Naive thymus-derived CD8-positive, alpha-beta T cell (primary cell): ENCODE data around the gene APOBEC3F. TPM values are rescaled to one million over a fixed set of nuclear protein-coding genes. Genes with fewer than 3 reads are reported as not detected.
"Not testable (repeated sequence)": the region's sequence is repeated elsewhere in the genome, so short reads cannot be mapped to it uniquely, and the experiment has no call there.

ENCODE experiments used
- ATAC-seq, 2 donors: fragments of 150-1000 bp; cut with Tn5 transposase in 1 of 2; sonication (Bioruptor Pico), chemical (Tn5 transposase) in 1 of 2; 1 replicate in 1 of 2; 2 replicates in 1 of 2; pipeline ENCODE4 v1.10.0; 2021; ENCODE audit warnings: mild to moderate bottlenecking in 2 of 2, moderate library complexity in 2 of 2
- POLR2A ChIA-PET: fragments of 350-600 bp; sonication (Branson Sonifier 250); formaldehyde crosslinking; loops from one replicate; lab custom pipeline; 2021; ENCODE audit warnings: antibody characterized with exemption; lab: Charles Lee
- DNase-seq, 10 donors: peaks; one replicate each; pipeline versions ENCODE4 v3.0.0 to v3.0.0-alpha.2; 2020 to 2022
- H3K27ac Mint-ChIP-seq, 10 donors: one replicate each; pipeline ENCODE4 v1.8.0; 2020 to 2022; ENCODE audit warnings: mild to moderate bottlenecking in 10 of 10, mixed read lengths in 10 of 10, moderate library complexity in 4 of 10, inconsistent platforms in 1 of 10
- H3K27me3 Mint-ChIP-seq, 5 donors: one replicate each; pipeline ENCODE4 v1.8.0; 2021 to 2022; ENCODE audit warnings: mixed read lengths in 5 of 5
- H3K36me3 Mint-ChIP-seq, 3 donors: one replicate each; pipeline ENCODE4 v1.8.0; 2020 to 2022; ENCODE audit warnings: mixed read lengths in 3 of 3, mild to moderate bottlenecking in 2 of 3, inconsistent platforms in 1 of 3
- H3K4me1 Mint-ChIP-seq, 4 donors: one replicate each; pipeline ENCODE4 v1.8.0; 2021 to 2022; ENCODE audit warnings: mixed read lengths in 4 of 4
- H3K4me3 Mint-ChIP-seq, 10 donors: one replicate each; pipeline ENCODE4 v1.8.0; 2020 to 2022; ENCODE audit warnings: mild to moderate bottlenecking in 10 of 10, mixed read lengths in 10 of 10, moderate library complexity in 6 of 10, inconsistent platforms in 1 of 10
- H3K9me3 Mint-ChIP-seq, 9 donors: one replicate each; pipeline ENCODE4 v1.8.0; 2020 to 2022; ENCODE audit warnings: mixed read lengths in 9 of 9, mild to moderate bottlenecking in 3 of 9, inconsistent platforms in 1 of 9, moderate library complexity in 1 of 9
- polyA plus RNA-seq, 3 donors: library from polyadenylated mRNA; unstranded; fragments of 300-500 nt; fragmentation: Illumina TruSeq; gene quantifications; one replicate each; pipeline ENCODE4 v1.2.3, GENCODE V29; 2021
- total RNA-seq, 8 experiments: library from RNA in 2 of 8; stranded (reverse) in 2 of 8; gene quantifications; one replicate each; pipeline ENCODE4 v1.2.3 and lab custom pipeline; 2021 to 2026

APOBEC3F gene
- total and polyA plus RNA-seq, 5 experiments from 2014 or later: 7.0 to 24.3 (median 10.1) TPM

DNA sequence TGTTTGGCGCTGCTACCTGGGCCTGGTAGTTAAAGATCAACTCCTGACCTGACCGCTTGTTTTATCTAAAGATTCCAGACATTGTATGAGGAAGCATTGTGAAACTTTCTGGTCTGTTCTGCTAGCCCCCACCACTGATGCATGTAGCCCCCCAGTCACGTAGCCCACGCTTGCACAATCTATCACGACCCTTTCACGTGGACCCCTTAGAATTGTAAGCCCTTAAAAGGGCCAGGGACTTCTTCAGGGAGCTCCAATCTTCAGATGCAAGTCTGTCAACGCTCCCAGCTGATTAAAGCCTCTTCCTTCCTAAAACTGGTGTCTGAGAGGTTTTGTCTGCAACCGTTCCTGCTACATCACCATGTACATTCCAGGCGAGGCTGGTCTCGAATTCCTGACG lies 15.0 kb downstream of the APOBEC3F start:
- DNase-seq (no peak), ATAC-seq (no peak)
- Mint-ChIP-seq H3K9me3 (no peaks in the 10 kb centered on the region), H3K27ac (peak overlapping the region in 1 of 10 donors; percentile 21), H3K36me3 (no peaks in the 10 kb centered on the region), H3K4me3 (no peak overlapping the region), H3K4me1 (peaks cover 0 to 17% (median 3%) of the 10 kb centered on the region in 4 donors), H3K27me3 (no peaks in the 10 kb centered on the region)
- POLR2A ChIA-PET: no interaction called here

DNA sequence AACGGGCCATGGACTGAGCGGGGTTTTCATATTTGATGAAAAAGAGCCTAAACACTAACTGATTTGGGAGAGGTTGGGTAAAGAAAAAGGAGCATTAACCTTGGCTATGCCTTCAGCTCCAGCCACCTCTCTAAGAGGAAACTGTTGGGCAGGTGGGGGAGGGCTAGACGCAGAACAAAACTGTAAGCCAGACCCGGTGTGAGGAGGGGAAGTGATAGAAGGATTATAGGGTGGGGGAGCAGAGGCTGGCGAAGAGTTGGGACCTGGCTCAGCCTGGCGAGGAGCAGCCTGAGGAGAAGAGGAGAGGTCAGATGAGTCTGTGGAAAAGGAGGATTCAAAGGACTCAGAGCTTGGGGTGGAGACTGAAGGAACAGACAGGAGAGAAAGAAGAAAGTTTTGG lies 20.6 kb downstream of the APOBEC3F start:
- H3K27ac Mint-ChIP-seq, H3K4me3 Mint-ChIP-seq, H3K36me3 Mint-ChIP-seq, H3K27me3 Mint-ChIP-seq, DNase-seq, H3K9me3 Mint-ChIP-seq, POLR2A ChIA-PET, ATAC-seq: not testable (repeated sequence)
- H3K4me1 Mint-ChIP-seq: peaks cover 3 to 21% (median 12%) of the 10 kb centered on the region in 4 donors

DNA sequence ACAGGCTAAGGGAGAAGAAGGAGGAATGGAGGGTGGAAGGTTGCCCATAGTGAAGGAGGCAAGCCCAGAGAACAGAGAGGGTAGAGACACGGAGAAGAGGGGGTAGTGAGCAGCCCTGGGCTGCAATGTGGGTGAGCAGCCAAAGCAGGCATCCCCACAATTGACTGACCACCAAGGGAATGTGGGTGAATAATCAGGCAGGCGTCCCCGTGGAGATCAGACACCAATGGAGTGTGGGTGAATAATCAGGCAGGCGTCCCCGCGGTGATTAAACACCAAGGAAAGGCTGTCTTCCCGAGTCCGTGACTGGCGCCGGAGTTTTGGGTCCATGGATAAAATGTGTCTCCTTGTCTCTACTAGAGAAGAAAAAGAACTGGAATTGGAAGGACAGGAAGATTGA lies 21.3 kb downstream of the APOBEC3F start:
- DNase-seq, H3K4me3 Mint-ChIP-seq, H3K27me3 Mint-ChIP-seq, H3K36me3 Mint-ChIP-seq, H3K27ac Mint-ChIP-seq, POLR2A ChIA-PET, ATAC-seq, H3K9me3 Mint-ChIP-seq: not testable (repeated sequence)
- peaks cover 3 to 21% (median 12%) of the 10 kb centered on the region in 4 donors for H3K4me1 Mint-ChIP-seq

- DNase-seq, POLR2A ChIA-PET, H3K27me3 Mint-ChIP-seq, H3K36me3 Mint-ChIP-seq, H3K9me3 Mint-ChIP-seq: not testable (repeated sequence)
- H3K4me3 Mint-ChIP-seq: peak overlapping the region in 1 of 10 donors; percentile 50
- H3K27ac Mint-ChIP-seq: peak overlapping the region in 3 of 10 donors; percentile 23 to 82 (median 66)
- peaks cover 3 to 21% (median 12%) of the 10 kb centered on the region in 4 donors for H3K4me1 Mint-ChIP-seq
- ATAC-seq: peak in 1 of 2 donors; percentile 58
Observed at GRCh38 chr22:39063904-39064303, 23.2 kb downstream of the APOBEC3F start.

DNA sequence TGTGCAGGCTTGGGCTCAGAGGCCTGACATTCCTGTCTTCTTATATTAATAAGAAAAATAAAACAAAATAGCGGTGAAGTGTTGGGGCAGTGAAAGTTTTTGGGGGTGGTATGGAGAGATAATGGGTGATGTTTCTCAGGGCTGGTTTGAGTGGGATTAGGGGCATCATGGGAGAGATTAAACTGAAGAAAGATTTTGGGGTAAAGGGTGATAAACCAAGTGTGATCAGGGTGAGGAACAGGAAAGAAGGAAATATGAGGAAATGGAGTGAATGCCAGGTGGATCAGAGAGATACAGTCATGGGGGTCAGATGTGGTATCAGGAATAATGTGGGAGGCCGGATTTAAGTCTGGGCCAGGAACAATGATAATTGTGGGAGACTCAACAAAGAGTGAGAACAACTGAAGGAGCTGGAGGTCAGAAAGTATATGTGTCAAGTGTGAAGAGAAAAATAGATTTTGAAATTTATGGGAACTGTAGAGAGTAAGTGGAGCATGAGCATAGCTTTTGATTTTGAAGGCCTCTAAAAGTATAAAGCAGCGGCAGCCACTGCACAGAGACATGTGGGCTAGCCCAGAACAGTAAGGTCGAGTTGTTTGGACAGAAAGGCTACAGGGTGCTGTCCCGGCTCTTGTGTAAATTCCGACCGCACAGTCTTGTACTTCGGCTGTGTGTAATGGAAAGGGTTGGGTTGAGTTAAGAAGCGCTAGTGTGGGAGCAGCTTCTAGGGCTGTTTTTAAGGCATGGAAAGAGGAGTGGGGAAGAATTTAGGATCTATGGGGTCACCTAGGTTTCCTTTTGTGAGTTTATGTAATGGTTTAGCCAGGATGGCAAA lies 26.0 kb downstream of the APOBEC3F start:
- ATAC-seq, H3K27ac Mint-ChIP-seq, H3K36me3 Mint-ChIP-seq, H3K4me3 Mint-ChIP-seq, DNase-seq, H3K27me3 Mint-ChIP-seq, H3K9me3 Mint-ChIP-seq: not testable (repeated sequence)
- H3K4me1 Mint-ChIP-seq: peaks cover 6 to 37% (median 12%) of the 10 kb centered on the region in 4 donors
- POLR2A ChIA-PET: interaction anchor here (0.9 kb wide), 1 partner anchor 51 kb away, joined by 3 read pairs; no protein-coding TSS in a partner anchor

GRCh38 chr22:39068033-39068785 lies 27.5 kb downstream of the APOBEC3F start:
- no peaks in the 10 kb centered on the region for H3K36me3 Mint-ChIP-seq
- POLR2A ChIA-PET: no interaction called here
- no peaks in the 10 kb centered on the region for H3K9me3 Mint-ChIP-seq
- H3K27ac Mint-ChIP-seq: peak overlapping the region in 2 of 10 donors; percentile 38 to 74
- H3K27me3 Mint-ChIP-seq: no peaks in the 10 kb centered on the region
- no peak overlapping the region for H3K4me3 Mint-ChIP-seq
- DNase-seq: no peak
- no peak for ATAC-seq
- H3K4me1 Mint-ChIP-seq: peaks cover 6 to 45% (median 14%) of the 10 kb centered on the region in 4 donors

DNA sequence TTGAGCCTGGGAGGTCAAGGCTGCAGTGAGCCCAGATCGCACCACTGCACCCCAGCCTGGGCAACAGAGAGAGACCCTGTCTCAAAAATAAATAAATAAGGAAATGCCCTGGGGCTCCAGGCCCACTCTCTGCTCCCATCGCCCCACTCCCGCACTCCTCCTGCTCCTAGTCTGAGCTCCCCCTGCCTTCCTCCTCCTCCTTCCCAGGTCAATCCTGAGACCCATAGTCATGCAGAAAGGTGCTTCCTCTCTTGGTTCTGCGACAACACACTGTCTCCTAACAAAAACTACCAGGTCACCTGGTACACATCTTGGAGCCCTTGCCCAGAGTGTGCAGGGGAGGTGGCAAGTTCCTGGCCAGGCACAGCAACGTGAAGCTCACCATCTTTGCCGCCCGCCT lies 29.5 kb downstream of the APOBEC3F start:
- Mint-ChIP-seq H3K9me3 (no peaks in the 10 kb centered on the region), H3K4me3 (no peak overlapping the region), H3K36me3 (no peaks in the 10 kb centered on the region), H3K27ac (peak overlapping the region in 2 of 10 donors; percentile 32 to 59), H3K4me1 (peaks cover 5 to 43% (median 12%) of the 10 kb centered on the region in 4 donors), H3K27me3 (no peaks in the 10 kb centered on the region)
- no peak for ATAC-seq
- POLR2A ChIA-PET: no interaction called here
- no peak for DNase-seq

- not testable (repeated sequence) for H3K9me3 Mint-ChIP-seq, H3K27me3 Mint-ChIP-seq, ATAC-seq, H3K36me3 Mint-ChIP-seq, DNase-seq
- peak overlapping the region in 1 of 10 donors; percentile 59 for H3K4me3 Mint-ChIP-seq
- H3K27ac Mint-ChIP-seq: peak overlapping the region in 3 of 10 donors; percentile 9 to 94 (median 80)
- POLR2A ChIA-PET: interaction anchor here (0.6 to 0.7 kb wide), 2 partner anchors 21 to 97 kb away, joined by 3 to 6 read pairs; no protein-coding TSS in a partner anchor
- H3K4me1 Mint-ChIP-seq: peaks cover 9 to 50% (median 23%) of the 10 kb centered on the region in 4 donors
Observed at GRCh38 chr22:39072581-39072981, 31.9 kb downstream of the APOBEC3F start.

DNA sequence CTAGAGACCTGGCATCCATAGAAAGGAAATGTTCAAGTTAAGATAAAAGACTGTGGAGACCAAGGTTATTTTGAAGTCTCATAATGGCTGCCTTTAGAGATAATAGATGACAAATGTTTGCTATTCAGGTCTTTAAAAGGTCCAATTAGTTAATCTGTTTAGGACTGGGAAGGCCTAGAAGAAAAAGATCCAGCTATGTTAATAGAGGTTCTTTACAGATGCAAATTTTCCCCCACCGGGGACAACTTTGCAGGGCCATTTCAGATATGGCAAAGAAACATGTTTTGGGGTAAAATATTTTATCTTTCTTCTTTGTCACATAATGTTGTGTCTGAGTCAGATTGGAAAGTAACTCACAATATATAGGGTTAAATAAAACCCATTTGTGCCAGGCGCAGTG lies 33.3 kb downstream of the APOBEC3F start:
- peaks cover 9 to 62% (median 35%) of the 10 kb centered on the region in 4 donors for H3K4me1 Mint-ChIP-seq
- peak overlapping the region in 7 of 10 donors; percentile 5 to 94 (median 29) for H3K27ac Mint-ChIP-seq
- DNase-seq (no peak), ATAC-seq (no peak)
- no peaks in the 10 kb centered on the region for H3K36me3 Mint-ChIP-seq
- H3K9me3 Mint-ChIP-seq: no peaks in the 10 kb centered on the region
- H3K4me3 Mint-ChIP-seq: no peak overlapping the region
- H3K27me3 Mint-ChIP-seq: no peaks in the 10 kb centered on the region
- POLR2A ChIA-PET: interaction anchor here (0.6 kb wide), 1 partner anchor 45 kb away, joined by 3 read pairs; no protein-coding TSS in a partner anchor

DNA sequence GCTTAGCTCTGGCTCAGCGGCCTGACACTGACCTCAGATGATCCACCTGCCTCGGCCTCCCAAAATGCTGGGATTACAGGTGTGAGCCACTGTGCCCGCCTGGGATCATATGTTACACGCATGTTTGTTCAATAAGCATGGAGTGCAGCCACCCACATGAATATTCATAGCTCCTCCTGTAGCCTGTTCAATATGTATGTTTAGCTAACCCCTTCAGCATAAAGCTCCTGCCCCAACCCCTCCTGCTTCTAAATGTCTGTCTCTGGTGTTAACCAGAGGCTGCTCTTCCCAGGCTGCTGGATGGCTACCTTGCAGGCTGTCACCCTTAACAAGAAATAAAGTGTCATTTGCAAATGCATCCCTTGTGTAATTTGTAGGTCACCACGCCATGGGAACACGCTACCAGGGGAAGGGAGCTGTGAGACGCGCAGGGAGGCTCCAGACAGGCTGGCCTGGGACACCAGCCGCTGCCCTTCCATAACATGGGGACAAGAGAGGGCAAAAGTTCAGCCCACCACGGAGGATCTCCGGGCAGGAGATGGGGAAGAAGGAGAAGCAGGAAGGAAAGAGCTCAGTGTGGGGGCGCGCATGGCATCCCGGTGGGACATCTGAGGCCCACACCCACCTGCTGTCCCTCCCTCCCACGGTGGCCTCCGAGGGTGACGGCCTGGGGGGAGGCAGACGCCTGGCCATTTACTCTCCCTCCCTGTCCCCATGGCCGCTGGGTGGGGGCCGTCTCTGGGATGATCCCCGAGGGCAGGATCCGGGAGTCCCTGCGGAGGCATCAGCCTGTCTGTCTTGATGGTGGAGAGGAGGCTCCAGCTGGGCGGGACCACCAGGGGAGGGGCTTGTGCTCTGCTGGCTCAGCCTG lies 35.7 kb downstream of the APOBEC3F start:
- peaks cover 0 to 18% (median 7%) of the 10 kb centered on the region in 3 donors for H3K36me3 Mint-ChIP-seq
- H3K4me1 Mint-ChIP-seq: peaks cover 13 to 67% (median 45%) of the 10 kb centered on the region in 4 donors
- H3K9me3 Mint-ChIP-seq, POLR2A ChIA-PET, ATAC-seq, DNase-seq, H3K27me3 Mint-ChIP-seq: not testable (repeated sequence)
- peak overlapping the region; percentile 60 to 95 (median 92) for H3K27ac Mint-ChIP-seq
- peak overlapping the region; percentile 80 to 91 (median 85) for H3K4me3 Mint-ChIP-seq

DNA sequence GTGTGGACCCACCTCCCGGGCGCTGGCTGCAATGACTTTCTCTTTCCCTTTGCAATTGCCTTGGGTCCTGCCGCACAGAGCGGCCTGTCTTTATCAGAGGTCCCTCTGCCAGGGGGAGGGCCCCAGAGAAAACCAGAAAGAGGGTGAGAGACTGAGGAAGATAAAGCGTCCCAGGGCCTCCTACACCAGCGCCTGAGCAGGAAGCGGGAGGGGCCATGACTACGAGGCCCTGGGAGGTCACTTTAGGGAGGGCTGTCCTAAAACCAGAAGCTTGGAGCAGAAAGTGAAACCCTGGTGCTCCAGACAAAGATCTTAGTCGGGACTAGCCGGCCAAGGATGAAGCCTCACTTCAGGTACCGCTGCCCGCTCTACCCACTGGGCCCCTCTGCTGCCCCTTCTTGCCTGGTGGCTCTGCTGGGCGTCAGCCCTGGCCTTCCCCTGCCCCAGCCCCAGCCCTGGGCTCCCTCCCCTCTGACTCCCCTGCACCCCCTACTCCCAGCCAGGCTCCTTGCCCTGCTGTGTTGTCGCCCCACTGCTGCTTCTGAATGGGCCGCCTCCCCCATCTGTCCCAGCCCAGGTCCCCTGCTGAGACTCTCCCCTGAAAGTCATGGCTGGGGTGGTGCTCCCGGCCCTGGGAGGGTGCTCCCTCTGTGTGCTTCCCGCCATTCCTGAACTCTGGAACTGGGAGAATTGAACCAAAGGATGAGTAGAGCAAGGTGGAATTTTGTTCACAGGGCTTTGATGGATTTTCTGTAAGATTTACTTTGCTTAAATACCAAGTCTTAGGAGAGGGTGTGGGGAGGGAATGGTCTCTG lies 36.6 kb downstream of the APOBEC3F start, which contains the start of gene APOBEC3G:
Gene APOBEC3G (plus strand): TSS at position 250 of the 815 bp plus-strand sequence. CDS start 87 bp downstream, at position 337.
- peaks cover 14 to 75% (median 52%) of the 10 kb centered on the region in 4 donors for H3K4me1 Mint-ChIP-seq
- POLR2A ChIA-PET: interaction anchor here (0.6 kb wide), 1 partner anchor 26 kb away, joined by 3 read pairs; no protein-coding TSS in a partner anchor
- ATAC-seq: peak; percentile 93 to 96
- peaks cover 0 to 27% (median 7%) of the 10 kb centered on the region in 3 donors for H3K36me3 Mint-ChIP-seq
- peak within 1 kb of the TSS; percentile 83 to 92 (median 88) for H3K4me3 Mint-ChIP-seq
- H3K9me3 Mint-ChIP-seq, H3K27me3 Mint-ChIP-seq: not testable (repeated sequence)
- DNase-seq: peak in 8 of 10 donors; percentile 17 to 60 (median 40)
- peak within 1 kb of the TSS; percentile 92 to 96 (median 94) for H3K27ac Mint-ChIP-seq
